K562 (cell line): ENCODE data around the gene PLEKHN1.

Source experiments
- CTCF ChIP-seq, 3 experiments: IDR thresholded peaks in 2 of 3; conservative IDR thresholded peaks in 1 of 3; 2 replicates each; pipeline ENCODE4 v1.5.1; 2011 to 2012; ENCODE audit warnings: low read length in 3 of 3, mild to moderate bottlenecking in 3 of 3, control low read depth in 2 of 3, improper control_type of control experiment in 1 of 3, inconsistent platforms in 1 of 3, low read depth in 1 of 3, mixed read lengths in 1 of 3, moderate library complexity in 1 of 3; ENCODE audit not compliant: insufficient read depth in 2 of 3
- KAT7 ChIP-seq: sonication (generic); formaldehyde crosslinking; IDR thresholded peaks from 2 replicates; pipeline ENCODE4 v1.8.0; 2022; ENCODE audit warnings: missing genetic modification reagents, mild to moderate bottlenecking, borderline replicate concordance
- NFIX ChIP-seq: fragments of 250-450 bp; sonication (Bioruptor Pico); IDR thresholded peaks from 2 replicates; pipeline ENCODE4 v1.4.0; 2020; ENCODE audit warnings: low read depth, mild to moderate bottlenecking, moderate library complexity
- PRPF4 ChIP-seq: fragments of 200-400 bp; formaldehyde crosslinking; IDR thresholded peaks from one replicate; pipeline ENCODE4 v1.6.1; 2017; ENCODE audit warnings: low read length, low read depth, mild to moderate bottlenecking; ENCODE audit not compliant: insufficient read depth, poor library complexity, severe bottlenecking
- RB1 ChIP-seq: fragments of 450-650 bp; IDR thresholded peaks from 2 replicates; pipeline ENCODE4 v1.6.1; 2017; ENCODE audit warnings: low read depth, mild to moderate bottlenecking
- SAFB2 ChIP-seq: fragments of 200-400 bp; formaldehyde crosslinking; IDR thresholded peaks from 2 replicates; pipeline ENCODE4 v1.6.1; 2018; ENCODE audit warnings: borderline replicate concordance, low read length, low read depth, moderate library complexity; ENCODE audit not compliant: severe bottlenecking
- ZNF347 ChIP-seq: fragments of 450-650 bp; formaldehyde crosslinking; IDR thresholded peaks from 2 replicates; pipeline ENCODE4 v1.4.0; 2020; ENCODE audit warnings: low read depth, mild to moderate bottlenecking, moderate library complexity
- ZNF586 ChIP-seq: fragments of 450-650 bp; formaldehyde crosslinking; conservative IDR thresholded peaks from 2 replicates; pipeline ENCODE4 v1.4.0; 2020; ENCODE audit warnings: mild to moderate bottlenecking, moderate library complexity

GRCh38 chr1:943545-944340, 22.5 kb upstream of the PLEKHN1 start:
- TF ChIP-seq RB1, result no peak
- no peak for TF ChIP-seq CTCF (IDR thresholded peaks at IDR 0.05 in 2 of 3, conservative IDR thresholded peaks at IDR 0.05 in 1 of 3; ENCODE audit: insufficient read depth in 2 of 3, low read depth in 1 of 3, low read length in 3 of 3)
- no peak for TF ChIP-seq KAT7 (CRISPR knock-in tag)
- no peak for TF ChIP-seq ZNF347 (CRISPR knock-in tag)
- no peak for TF ChIP-seq PRPF4
- TF ChIP-seq NFIX (CRISPR knock-in tag), result no peak
- no peak for TF ChIP-seq ZNF586 (CRISPR knock-in tag)
- TF ChIP-seq SAFB2, result no peak
